Activated CD4-positive, alpha-beta T cell treated with anti-CD3 and anti-CD28 coated beads for 1 hour (primary cell): ENCODE data around the gene LRRN3.

Experiments
- DNase-seq: peaks from one replicate; pipeline ENCODE4 v3.0.0-alpha.2; 2020

LRRN3 gene

GRCh38 chr7:111173528-111173927, 82.6 kb downstream of the LRRN3 start:
- DNase-seq = no peak

- no peak for DNase-seq
Measured at GRCh38 chr7:111173990-111174389, 83.1 kb downstream of the LRRN3 start.

GRCh38 chr7:111174510-111174909, 83.6 kb downstream of the LRRN3 start:
- no peak for DNase-seq
